ENCODE measurements around the gene NANP. TPM values are rescaled to one million over a fixed set of nuclear protein-coding genes. Genes with fewer than 3 reads are reported as not detected.
"Not testable (repeated sequence)": the region's sequence is repeated elsewhere in the genome, so short reads cannot be mapped to it uniquely, and the experiment has no call there.

NANP gene
- 5.8 and 6.6 TPM in 2 replicates for total RNA-seq (2014; rRNA removed; shearing (Covaris generic))

DNA sequence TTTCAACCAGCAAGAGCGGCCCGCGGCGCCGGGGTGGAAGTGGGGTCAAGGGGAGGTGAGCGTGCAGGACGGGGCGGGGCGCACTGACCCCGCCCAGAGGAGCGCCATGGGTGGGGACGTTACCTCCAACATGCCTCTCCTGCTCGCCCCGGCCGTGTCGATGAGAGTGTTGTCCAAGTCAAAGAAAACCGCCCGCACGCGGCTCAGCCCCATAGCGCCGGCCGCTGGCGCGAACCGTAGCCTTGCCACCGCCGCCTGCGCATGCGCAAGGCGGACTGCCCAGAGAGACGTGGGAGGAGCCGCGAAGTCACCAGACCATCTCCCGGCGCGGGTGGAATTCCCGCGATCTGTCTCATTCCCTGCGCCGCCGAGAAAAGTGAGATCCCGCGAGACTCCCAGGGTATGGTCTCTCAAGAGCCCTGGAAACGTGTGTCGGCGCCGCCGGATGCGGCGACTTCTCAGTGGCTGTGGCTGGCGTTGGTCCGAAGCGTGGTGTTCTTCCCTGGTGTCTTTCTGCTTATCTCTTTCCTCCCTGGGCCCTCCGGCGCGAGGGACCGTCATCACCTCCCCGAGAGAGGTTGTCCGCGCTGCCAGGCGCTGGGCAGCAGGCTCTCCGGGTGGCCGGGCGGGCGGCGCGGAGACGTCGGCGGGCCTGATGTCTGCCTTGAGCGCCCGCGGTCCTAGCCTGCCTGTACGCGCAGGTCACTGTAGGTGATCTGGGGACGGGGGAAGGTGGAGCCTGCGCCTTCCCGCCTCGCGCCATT, at the start of gene NANP:
Gene NANP, minus strand, starts transcription at position 279 of the 764 bp plus-strand sequence. Its CDS starts 66 bp downstream, at position 213.
- in situ Hi-C loops (cut with HindIII; ENCODE audit: low sequenced_read_pairs), result no loop called here
- DNase-seq (ENCODE audit: low spot score), result peak; percentile 96

GRCh38 chr20:25672659-25673235, 48.9 kb upstream of the NANP start:
- no peak for DNase-seq (ENCODE audit: low spot score)
- in situ Hi-C loops (cut with HindIII; ENCODE audit: low sequenced_read_pairs), result no loop called here

DNA sequence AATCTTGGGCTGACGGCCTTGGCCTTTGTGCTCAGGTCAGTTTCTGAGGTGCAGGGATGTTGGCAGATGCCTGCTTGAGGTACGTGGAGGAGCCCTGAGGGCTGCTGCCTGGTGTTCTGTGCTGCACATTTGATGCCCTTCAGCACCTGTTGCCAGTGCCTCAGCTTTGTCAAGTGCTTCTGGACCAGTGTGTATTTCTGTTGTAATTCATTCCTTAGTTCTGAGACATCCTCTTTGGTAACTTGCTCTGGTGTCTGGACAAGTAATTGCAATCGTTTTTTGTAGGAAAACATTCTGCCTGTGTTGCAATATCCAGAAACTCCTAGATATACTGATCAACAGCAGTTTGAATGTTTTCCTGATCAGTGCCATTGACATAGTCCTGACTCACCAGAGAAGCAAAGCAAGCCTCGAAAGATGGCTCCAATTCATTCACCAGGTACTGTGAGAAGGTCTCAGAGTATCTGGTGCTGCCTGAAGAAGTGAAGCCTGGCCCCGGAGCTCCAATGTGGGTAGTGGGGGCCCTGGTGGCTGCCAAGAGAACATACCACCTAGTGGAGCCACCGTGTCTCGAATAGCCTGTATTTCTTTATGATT, 46.1 kb upstream of the NANP start:
- in situ Hi-C loops (cut with HindIII; ENCODE audit: low sequenced_read_pairs), result no loop called here
- no peak for DNase-seq (ENCODE audit: low spot score)

GRCh38 chr20:25668446-25668845, 44.6 kb upstream of the NANP start:
- in situ Hi-C loops (cut with HindIII; ENCODE audit: low sequenced_read_pairs), result no loop called here
- no peak for DNase-seq (ENCODE audit: low spot score)

GRCh38 chr20:25659999-25660398, 36.2 kb upstream of the NANP start:
- in situ Hi-C loops (cut with HindIII; ENCODE audit: low sequenced_read_pairs), result no loop called here
- no peak for DNase-seq (ENCODE audit: low spot score)

GRCh38 chr20:25654487-25654886, 30.7 kb upstream of the NANP start:
- in situ Hi-C loops (cut with HindIII; ENCODE audit: low sequenced_read_pairs), result no loop called here
- DNase-seq (ENCODE audit: low spot score), result no peak

DNA sequence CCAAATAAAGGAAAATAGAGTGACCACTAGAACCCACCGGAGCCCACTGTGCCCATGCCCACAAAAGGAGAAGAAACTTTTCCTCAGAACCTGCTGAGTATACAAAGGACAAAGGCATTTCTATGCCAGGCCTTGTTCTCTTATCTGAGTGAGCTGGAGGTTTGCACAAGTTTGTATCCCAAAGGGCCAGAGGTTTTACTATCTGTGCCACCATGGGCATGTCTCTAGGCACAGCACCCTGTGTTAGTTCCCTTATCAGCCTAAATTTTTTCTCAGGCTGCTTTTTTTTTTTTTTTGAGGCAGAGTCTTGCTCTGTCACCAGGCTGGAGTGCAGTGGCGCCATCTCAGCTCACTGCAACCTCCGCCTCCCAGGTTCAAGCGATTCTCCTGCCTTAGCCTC, 29.1 kb upstream of the NANP start:
- in situ Hi-C loops (cut with HindIII; ENCODE audit: low sequenced_read_pairs); DNase-seq (ENCODE audit: low spot score): not testable (repeated sequence)

DNA sequence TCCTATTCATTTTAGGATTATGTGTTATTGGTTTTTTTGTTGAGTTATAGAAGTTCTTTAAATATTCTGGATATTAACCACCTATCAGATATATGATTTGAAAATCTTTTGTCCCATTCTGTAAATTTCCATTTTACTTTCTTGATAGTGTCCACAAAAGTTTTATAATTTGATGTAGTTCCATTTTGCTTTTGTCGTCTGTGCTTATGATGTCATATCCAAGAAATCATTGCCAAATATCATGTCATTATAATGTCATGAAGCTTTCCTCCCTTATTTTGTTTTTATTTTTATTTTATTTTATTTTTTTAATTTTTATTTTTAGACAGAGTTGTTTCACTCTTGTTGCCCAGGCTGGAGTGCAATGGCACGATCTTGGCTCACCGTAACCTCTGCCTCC, 21.0 kb upstream of the NANP start:
- in situ Hi-C loops (cut with HindIII; ENCODE audit: low sequenced_read_pairs), result no loop called here
- DNase-seq (ENCODE audit: low spot score), result no peak

DNA sequence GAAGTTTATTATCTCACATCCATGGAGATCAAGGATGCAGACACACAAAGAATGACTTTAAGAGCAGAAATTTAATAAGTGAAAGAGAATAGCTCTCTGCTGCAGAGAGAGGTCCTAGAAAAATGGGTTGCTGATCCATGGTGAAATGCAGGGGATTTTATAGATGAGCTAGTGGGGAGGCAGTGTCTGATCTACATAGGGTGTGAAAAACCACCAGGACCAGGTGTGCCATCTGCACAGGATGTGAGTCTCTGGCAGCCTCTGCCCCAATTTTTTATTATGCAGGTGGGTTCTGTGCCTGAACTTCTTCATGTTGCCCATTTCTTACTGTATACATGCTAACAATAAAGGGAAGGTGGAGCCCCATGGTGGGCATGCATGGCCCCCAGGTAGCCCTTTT, 19.9 kb upstream of the NANP start:
- no peak for DNase-seq (ENCODE audit: low spot score)
- in situ Hi-C loops (cut with HindIII; ENCODE audit: low sequenced_read_pairs), result no loop called here

DNA sequence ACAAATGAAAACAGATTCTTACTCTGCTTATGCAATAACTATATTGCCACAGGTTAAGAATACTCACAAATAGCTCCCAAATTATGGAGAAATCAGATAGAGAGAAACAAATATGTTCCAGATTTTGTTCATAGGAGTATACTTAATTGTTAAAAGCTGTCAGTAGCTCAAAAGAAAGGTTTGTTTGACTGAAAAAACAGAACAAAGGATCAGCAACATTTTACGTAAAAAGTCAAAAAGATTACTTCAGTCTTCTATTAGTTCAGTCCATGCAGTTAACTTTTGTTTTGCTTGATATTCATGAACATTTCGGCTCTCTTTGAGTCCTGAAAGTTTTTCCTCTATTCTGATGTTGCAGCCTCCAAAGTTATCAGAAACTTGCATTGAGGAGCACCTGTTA, 13.4 kb upstream of the NANP start:
- in situ Hi-C loops (cut with HindIII; ENCODE audit: low sequenced_read_pairs), result no loop called here
- DNase-seq (ENCODE audit: low spot score), result no peak

GRCh38 chr20:25632940-25633790, 9.4 kb upstream of the NANP start:
- no peak for DNase-seq (ENCODE audit: low spot score)

DNA sequence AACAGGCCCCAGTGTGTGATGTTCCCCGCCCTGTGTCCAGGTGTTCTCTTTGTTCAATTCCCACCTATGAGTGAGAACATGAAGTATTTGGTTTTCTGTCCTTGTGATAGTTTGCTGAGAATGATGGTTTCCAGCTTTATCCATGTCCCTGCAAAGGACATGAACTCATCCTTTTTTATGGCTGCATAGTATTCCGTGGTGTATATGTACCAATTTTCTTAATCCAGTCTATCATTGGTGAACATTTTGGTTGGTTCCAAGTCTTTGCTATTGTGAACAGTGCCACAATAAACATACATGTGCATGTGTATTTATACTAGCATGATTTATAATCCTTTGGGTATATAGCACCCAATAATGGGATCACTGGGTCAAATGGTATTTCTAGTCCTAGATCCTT, 6.8 kb upstream of the NANP start:
- in situ Hi-C loops (cut with HindIII; ENCODE audit: low sequenced_read_pairs); DNase-seq (ENCODE audit: low spot score): not testable (repeated sequence)

More at GRCh38 chr20:25632940-25633790, 9.4 kb upstream of the NANP start:
- in situ Hi-C loops (cut with HindIII; ENCODE audit: low sequenced_read_pairs), result no loop called here

DNA sequence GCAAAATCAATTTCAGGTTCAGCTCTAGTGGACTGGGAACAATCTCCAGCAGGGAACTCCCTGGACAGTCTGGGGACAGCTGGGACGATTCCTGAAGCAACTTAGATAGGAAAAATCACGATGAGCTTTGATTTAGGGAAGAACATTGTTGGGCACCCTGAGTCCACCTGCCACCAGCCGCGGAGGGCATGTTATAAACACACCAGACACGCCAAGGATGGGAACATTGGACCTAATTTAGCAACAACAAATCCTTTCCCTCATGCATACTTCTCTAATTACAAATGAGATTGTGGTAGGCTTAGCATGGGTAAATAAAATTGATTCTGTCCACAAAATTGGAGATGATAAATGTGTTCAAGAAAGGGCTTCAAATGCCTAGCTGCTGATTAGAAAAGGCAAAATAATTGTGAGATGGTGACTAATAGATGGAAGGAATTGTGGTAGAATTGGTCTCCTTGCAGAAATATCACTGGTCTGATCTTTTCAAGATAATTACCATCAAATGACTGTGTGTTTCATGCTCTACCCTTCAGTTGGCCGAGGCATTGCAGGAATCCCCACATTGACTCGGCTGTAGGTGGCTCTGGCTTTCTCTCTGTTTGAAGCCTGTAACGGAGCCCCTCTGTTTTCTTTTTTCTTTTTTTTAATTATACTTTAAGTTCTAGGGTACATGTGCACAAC, 6.1 kb upstream of the NANP start:
- in situ Hi-C loops (cut with HindIII; ENCODE audit: low sequenced_read_pairs), result no loop called here
- no peak for DNase-seq (ENCODE audit: low spot score)

DNA sequence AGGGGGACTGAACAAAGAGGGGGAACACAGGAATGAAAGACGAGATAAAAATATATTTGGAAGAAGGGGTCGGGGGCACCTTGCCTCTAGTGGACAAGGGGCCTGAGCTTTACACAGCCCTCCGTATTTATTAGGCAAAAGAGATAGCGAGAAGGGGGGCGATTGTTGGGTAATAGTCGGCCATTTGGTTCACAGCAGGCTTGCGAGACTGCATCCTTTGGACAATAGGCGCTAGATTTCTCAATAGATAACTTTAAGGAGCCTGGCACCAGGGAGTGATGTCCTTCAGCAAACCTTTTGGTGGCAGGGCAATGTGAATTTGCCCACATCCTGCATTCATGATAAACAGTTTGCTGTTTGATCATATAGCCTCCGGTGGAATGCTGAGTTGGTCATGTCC, 3.0 kb upstream of the NANP start:
- no peak for DNase-seq (ENCODE audit: low spot score)
- in situ Hi-C loops (cut with HindIII; ENCODE audit: low sequenced_read_pairs), result no loop called here

- no peak for DNase-seq (ENCODE audit: low spot score)
- in situ Hi-C loops (cut with HindIII; ENCODE audit: low sequenced_read_pairs), result no loop called here
Measured at GRCh38 chr20:25624500-25624939, 706 bp upstream of the NANP start.

DNA sequence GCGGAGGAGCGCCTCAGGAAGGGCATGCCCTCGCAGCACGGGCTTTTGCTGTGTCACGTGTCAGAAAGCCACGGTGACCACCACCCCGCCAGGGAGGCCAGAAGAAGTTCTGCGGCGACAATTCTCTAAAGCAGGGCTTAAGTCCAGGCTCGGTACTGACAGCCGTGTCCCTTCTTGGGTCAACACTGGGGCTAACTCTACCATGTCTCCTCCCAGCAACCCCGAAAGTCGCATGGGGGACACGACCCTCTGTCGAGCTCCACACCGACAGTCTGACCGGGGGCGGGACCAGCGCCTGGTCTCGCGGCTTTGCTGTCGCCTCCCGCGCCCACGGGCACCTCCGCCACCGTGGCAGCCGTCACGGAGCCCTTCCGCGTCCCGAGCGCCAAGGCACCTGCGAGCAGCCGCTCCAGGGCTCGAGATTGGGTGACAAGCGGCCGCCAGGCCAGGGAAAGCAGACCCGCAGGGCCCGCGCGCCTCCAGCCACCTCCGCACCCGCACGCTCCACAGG, 534 bp downstream of the NANP start:
- in situ Hi-C loops (cut with HindIII; ENCODE audit: low sequenced_read_pairs), result no loop called here

DNA sequence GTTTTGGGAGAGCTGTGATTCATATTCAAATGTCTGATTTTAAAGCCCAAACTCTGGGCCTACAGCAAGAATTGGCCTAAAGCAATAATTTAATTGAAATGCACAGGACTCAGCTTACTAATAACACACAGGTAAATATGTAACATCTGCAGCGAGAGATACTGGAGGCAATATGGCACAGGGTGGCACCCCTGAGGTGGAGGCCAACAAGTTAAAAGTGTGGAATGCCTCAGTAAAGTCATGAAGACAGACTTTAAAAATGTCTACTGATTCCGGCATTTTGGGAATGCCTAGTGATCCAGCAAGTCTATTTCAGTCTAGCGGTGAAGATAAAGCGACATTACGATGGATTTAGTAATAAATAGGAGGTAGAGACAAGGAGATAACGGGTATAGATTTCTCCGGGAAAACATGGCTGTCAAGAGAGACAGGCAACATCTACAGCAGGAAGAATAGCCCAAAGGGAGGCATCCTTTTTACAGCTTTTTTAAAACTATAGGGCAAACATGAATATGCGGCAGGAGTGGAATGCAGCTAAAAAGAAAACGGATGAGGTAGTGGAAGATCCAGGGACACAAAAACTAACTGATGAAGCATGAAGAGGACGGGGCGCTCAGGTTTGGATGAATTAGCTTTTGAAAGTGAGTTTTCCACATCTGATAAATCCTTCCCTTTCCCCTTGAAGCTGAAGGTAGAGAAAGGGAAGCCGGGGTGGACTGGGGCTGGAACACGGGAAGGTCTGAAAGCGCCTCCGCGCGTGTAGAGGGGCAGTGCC, 1.2 kb downstream of the NANP start:
- in situ Hi-C loops (cut with HindIII; ENCODE audit: low sequenced_read_pairs), result no loop called here
- no peak for DNase-seq (ENCODE audit: low spot score)

More for the DNA sequence above, 534 bp downstream of the NANP start:
- peak; percentile 37 for DNase-seq (ENCODE audit: low spot score)

- in situ Hi-C loops (cut with HindIII; ENCODE audit: low sequenced_read_pairs), result no loop called here
- no peak for DNase-seq (ENCODE audit: low spot score)
Measured at GRCh38 chr20:25622049-25622448, 1.8 kb downstream of the NANP start.
